GM19397 (cell line): ENCODE results near the gene SWSAP1.
"Not testable (repeated sequence)": the region's sequence is repeated elsewhere in the genome, so short reads cannot be mapped to it uniquely, and the experiment has no call there.

Experiments
- ATAC-seq: cut with Tn5 transposase; IDR thresholded peaks from one replicate; pipeline ENCODE4 v1.9.1; 2021; ENCODE audit warnings: mild to moderate bottlenecking, moderate library complexity; ENCODE audit not compliant: unreplicated experiment

Gene SWSAP1

DNA sequence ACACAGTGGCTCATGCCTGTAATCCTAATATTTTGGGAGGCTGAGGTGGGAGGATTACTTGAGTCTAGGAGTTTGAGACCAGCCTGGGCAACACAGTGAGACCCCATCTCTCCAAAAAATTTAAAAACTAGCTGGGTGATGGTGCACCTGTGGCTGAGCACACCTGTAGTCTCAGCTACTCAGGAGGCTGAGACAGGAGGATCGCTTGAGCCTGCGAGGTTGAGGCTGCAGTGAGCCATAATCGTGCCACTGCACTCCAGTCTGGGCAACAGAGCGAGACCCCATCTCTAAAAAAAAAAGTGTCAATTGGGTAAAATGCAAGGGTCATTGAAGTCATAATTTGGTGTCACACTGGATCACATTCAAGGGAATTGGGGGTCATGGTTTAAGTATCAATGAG lies 20.4 kb upstream of the SWSAP1 start:
- ATAC-seq, result not testable (repeated sequence)

DNA sequence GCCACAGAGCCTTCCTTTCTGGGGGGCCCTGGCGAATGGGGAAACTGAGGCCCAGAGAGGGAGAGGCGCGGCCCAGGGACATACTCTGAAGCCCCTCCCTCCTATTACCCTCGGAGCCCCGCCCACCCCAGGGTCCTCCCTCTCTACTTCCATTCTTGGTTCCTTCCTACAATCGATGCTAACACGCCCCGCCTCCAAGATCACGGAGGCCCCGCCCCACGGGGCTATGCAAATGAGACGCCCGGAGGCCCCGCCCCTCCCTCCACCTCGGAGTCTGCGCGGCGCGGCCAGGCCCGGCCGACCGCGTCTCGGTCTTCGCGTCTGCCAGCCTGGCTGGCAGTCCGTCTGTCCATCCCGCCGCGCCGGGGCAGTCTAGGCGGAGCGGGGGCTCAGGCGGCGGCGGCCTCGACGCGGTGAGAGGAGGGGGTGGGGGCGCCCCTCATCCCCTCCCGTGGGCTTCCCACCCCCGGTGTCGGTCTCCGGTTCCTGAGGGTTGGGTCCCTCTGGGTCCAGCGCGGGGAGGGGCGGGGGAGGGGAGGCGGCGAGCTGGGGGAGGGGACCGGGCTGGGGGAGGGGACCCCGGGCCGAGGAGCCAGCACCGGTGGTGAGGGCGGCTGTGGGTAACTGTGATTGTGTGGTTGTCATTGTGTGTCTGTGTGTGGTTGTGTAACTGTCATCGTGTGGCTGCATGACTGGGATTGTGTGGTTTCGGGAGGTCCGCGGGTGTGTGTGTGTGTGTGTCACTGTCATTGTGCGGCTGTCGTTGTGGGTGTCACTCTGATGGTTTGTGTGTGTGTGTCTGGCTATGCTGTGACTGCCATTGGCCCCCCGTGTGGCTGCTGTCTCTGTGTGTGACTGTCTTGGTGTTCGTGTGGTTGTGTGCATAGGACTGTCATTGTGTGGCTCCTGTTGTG lies 19.0 kb upstream of the SWSAP1 start, which contains the start of gene PLPPR2:
TSS of gene PLPPR2 (plus strand) at position 273 of the 914 bp plus-strand sequence. CDS start 2,242 bp downstream, outside the sequence.
- ATAC-seq, result peak; percentile 68

DNA sequence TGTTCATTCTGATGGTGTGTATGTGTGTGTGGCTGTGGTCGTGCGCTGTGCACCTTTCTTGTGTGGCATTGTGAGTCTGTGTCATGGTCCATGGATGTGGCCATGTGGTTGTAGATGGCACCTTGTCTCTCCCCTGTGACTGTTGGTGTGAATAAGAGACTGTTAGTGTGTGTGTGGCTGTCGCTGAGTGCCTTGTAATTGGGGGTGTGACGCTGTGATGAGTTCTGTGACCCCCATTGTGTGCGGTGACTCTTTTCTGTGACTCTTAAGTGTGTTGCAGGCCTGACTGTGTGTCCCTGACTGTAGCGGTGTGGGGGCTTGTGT lies 18.4 kb upstream of the SWSAP1 start:
- no peak for ATAC-seq

DNA sequence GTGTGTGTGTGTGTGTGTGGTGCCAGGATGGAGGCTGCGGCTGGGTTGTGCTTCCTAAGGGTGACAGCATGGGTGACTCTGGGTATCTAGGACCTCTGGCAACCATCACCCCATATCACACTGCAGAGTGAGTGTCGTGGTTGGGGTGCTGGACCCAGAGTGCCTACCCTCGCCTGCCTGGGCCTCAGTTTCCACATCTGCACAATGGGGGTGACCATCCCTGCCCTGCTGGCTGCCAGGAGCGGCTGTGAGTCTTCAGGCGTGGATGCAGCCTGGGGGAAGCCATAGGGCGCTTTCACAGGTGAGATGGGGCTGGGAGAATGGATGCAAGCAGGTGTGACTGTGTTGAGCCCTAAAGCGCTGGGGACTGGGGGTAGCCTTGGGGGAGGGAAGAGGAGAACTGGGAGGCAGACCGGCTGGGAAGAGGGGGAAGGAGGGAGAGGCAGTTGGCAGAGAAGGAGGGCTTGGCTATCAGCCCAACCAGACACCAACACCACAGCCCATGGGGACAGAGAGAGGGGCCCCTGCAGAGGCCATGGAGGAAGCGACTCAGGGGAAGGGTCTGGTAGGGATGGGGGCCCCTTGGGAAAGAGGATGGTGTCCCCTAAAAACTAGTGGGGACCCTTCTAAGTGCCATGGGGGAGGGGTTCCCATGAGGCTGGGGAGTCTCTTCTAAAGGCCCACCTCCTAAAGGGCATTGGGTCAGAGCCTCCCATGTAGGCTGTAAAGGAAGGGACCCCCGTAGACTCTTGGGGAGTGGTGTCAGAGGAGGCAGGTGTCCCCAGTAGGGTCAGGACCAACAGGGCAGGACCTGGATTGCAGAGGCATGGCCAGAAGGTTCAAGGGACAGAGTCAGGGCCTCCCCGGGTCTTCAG lies 17.6 kb upstream of the SWSAP1 start:
- ATAC-seq, result no peak

DNA sequence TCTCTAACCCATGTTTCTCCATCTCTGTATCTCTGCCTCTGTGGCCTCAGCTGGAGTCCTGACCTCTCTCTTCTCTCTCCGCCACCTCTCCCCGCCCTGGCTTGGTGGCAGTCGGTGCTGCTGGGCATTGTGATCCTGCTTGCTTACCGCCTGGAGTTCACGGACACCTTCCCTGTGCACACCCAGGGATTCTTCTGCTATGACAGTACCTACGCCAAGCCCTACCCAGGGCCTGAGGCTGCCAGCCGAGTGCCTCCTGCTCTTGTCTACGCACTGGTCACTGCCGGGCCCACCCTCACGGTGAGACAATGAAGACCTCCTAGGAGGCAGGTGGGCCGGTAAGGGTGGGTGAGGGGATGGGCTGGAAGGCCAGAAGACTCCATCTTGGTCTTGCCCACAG lies 15.0 kb upstream of the SWSAP1 start:
- no peak for ATAC-seq

DNA sequence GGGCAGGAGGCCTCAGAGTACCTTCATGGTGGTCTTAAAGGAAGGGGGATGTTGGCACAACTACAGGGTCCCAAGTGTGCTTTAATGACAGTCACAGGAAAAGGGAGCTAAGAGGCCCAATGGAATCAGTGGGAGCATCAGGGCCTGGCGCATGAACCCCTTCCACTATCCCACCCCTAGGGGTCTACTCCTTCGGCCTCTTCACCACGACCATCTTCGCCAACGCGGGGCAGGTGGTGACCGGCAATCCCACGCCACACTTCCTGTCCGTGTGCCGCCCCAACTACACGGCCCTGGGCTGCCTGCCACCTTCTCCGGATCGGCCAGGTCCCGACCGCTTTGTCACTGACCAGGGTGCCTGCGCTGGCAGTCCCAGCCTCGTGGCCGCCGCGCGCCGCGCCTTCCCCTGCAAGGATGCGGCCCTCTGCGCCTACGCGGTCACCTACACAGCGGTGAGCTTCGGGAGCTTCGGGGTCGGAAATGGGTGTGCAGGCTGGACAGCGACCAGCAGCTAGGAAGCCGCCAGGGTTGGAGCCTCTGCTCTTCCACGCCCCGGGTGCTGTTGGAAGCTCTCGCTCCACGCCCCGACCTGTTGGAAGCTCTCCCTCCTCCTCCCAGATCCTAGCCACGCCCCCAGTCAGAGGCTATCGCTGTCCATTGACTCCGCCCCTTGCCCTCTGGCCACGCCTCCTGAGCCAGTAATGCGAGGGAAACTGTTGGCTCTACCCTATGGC lies 13.3 kb upstream of the SWSAP1 start:
- ATAC-seq, result no peak

DNA sequence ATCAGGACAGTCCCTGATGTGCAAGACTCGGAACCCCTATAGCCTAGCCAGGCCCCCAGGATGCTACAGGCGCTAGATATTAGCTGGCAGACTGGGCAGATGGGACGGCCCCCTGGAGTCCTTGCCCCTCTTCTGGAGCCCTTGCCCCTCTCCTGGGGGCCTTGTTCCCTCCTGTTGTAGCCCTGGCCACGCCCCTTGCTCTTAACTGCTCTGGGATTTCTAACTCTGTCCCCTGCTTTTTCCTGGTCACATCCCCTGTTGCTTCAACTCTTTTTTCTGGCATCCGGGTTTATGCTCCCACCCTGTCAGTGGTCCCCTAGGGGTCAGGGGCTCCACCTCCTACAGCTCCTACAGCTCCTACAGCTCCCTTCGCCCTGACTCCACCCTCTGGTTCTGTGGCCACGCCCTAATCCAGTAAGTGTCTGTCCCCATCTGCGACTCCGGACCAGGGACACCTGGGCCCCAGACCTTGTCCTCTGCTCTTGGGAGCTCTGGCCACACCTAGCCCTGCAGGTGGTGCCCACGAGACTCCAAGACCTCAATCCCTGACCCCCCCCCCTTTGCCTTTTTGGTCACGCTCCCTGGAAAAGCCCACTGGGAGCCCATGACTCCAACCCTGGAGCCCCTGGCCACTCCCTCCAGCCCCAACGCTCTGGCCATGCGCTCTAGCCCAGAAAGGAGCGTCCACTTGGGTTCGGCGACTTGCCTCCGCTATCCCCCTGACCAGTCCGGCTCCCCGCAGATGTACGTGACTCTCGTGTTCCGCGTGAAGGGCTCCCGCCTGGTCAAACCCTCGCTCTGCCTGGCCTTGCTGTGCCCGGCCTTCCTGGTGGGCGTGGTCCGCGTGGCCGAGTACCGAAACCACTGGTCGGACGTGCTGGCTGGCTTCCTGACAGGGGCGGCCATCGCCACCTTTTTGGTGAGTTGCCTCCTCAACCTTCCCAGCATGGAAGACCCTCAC lies 12.4 kb upstream of the SWSAP1 start:
- ATAC-seq, result no peak

DNA sequence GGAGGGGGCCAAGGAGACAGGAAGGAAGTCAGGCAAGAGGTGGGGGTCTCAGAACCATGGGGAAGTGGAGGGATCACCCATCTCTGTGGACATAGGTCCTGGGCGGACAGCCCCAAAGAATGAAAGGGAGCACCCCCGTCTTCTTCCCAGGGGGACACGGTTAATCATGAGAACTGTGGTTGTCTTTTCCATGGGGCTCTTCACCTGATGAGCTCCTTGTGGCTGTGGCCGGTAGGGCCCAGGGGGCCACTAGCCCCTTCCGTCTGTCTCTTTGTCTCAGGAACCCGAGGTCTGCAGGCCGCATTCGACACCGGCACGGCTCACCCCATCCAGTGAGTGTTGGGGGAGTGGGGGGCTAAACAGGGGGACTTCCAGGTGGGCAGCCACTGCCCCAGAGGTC lies 10.6 kb upstream of the SWSAP1 start:
- no peak for ATAC-seq

DNA sequence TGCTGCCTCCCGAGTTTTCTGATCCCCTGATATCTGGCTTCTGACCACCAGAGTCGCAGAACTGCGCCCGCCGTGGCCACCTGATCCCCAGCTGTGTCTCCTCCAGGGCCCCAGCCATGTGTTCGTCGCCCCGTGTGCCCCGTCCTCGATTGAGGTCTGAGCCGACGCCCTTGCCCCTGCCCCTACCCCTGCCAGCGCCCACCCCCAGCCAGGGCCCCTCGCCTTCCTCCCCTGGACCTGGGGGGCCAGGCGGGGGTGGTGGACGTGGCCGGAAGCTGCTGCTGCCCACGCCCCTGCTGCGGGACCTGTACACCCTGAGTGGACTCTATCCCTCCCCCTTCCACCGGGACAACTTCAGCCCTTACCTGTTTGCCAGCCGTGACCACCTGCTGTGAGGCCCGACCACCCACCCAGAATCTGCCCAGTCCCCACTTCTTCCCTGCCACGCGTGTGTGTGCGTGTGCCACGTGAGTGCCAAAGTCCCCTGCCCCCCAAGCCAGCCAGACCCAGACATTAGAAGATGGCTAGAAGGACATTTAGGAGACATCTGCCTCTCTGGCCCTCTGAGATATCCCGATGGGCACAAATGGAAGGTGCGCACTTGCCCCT lies 10.1 kb upstream of the SWSAP1 start:
- ATAC-seq, result no peak

DNA sequence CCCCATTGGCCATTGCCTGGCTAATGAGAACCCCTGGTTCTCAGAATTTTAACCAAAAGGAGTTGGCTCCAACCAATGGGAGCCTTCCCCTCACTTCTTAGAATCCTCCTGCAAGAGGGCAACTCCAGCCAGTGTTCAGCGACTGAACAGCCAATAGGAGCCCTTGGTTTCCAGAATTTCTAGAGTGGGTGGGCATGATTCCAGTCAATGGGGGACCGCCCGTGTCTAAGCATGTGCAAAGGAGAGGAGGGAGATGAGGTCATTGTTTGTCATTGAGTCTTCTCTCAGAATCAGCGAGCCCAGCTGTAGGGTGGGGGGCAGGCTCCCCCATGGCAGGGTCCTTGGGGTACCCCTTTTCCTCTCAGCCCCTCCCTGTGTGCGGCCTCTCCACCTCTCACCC lies 9.5 kb upstream of the SWSAP1 start:
- ATAC-seq, result no peak

DNA sequence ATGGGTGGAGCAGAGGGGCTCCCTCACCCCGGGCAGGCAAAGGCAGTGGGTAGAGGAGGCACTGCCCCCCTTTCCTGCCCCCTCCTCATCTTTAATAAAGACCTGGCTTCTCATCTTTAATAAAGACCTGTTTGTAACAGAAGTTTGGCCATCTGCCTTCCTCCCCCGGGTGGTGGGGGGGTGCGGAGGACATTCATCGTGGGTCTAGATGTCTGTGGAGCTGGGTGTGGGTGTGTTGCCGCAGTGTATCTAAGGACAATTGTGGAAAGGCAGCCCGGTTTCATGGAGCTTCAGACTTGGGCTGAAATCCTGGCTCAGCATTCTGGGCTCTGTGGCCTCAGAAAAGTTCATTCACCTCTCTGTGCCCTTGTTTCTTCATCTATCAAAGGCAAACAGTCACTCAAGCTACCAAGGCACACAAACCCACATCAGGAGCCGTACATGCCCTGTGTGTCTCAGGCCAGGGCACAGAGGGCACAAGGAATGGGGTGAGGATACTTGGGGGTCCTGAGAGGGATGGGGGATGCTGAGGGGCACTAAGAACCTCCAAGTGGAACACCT lies 8.8 kb upstream of the SWSAP1 start:
- ATAC-seq, result no peak

DNA sequence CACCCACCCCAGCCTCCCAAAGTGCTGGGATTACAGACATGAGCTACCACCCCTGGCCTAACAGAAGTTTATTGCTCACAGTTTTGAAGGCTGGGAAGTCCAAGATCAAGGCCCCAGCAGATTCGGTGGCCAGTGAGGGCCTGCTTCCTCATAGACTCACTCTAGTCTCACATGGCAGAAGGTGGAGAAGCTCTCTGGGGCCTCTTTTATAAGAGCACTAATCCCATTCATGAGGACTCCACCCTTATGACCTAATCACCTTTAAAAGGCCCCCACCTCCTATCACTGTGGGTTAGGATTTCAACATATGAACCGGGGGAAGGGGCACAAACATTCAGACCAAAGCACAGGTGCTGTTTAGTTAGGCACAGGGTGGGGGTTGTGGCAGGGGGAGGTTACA lies 6.9 kb upstream of the SWSAP1 start:
- ATAC-seq, result no peak

DNA sequence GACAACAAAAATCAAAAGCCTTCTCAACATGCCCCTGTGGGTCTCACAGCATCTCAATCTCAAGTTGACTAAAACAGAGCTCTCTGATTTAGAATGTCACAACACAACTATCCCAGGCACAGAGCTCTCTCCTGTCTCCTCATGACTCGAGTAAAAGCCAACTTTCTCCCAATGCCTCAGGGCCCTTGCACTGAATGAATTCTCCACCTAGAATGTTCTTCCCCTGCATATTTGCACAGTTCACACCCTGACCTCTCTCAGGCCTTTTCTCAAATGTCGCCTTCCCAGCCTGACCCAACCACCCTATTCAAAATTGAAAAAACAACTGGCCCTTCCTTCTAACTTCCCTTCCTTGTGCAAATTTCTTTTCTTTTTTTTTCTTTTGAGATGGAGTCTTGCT lies 3.7 kb upstream of the SWSAP1 start:
- ATAC-seq, result no peak

DNA sequence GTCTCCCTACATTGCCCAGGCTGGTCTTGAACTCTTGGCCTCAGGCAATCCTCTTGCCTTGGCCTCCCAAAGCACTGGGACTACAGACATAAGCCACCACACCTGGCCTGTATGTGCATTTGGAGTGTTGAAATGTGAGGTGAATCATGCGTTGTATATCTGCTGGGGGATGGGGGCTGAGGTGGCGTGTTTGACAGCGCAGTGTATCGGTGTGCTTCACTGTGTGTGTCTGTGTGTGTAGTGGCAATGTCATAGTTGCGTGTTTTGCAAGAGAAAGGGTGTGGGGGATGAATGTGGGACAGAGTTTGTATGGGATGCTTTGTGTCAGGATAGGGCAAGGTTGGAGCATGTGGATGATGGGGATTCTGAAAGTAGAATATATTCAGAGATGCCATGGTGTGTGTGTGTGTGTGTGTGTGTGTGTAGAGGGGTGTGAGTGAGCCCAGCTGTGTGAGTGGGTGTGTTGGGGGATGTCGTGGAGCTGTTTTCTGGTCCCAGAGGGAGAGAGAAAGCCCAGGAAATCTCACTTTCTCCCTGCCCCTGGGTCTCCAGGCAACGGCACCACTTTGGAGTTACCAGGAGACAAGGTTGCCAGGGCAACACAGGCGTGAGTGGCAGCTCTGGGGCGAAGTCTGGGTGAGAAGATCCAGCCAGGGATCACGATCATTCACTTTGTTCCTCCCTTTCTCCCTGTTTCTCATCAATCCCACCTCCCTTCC lies 1.1 kb upstream of the SWSAP1 start:
- ATAC-seq, result no peak

DNA sequence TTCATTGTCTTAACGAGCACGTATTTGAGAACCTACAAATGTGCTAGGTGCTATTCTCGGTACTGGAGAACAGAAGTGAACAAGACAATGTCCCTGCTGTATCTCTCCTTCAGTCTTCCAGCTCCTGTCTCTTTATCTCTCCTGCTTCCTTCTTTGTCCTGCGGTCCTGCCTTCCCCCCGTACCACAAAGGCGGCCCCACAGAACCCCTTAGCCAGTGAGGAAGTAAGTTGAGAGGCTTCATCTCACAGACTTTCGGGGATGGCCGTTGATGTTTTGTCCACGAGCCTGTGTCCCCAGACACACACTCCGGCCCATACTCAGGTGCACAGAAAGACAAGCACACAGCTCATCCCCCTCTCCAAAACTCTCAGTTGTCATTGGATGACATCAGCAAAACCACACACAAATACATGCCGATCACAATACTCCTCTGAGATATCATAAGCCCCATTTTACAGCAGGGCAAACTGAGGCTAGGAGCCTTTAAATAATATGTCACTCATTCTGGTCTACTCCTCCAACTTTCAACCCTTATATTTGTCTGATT lies 507 bp upstream of the SWSAP1 start:
- ATAC-seq, result no peak

DNA sequence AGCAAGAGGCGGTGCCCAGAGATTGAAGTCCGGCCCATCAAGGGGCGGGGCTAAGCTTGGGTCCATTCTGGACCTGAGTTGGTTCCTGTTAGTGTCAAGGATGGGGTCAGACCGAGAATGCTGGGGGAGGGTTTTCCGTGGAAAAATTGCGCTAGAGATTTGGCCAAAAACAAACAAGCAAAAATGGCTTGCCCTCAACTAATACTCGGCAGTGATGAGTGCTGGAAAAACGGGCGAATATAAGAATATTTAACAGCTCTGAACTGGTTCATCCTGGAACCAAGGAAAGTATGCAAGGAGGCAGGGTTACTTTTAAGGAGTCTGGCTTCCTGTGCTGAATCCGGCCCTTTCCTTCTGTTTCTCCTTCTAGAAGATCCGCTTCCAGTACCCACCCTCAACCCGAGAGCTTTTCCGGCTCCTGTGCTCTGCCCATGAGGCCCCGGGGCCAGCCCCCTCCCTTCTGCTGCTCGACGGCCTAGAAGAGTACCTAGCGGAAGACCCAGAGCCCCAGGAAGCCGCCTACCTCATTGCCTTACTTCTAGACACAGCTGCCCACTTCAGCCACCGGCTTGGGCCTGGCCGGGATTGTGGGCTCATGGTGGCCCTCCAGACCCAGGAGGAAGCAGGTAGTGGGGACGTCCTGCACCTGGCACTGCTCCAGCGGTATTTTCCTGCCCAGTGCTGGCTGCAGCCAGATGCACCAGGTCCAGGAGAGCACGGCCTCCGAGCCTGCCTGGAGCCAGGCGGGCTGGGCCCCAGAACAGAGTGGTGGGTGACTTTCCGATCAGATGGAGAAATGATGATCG lies 880 bp downstream of the SWSAP1 start:
- ATAC-seq, result no peak

DNA sequence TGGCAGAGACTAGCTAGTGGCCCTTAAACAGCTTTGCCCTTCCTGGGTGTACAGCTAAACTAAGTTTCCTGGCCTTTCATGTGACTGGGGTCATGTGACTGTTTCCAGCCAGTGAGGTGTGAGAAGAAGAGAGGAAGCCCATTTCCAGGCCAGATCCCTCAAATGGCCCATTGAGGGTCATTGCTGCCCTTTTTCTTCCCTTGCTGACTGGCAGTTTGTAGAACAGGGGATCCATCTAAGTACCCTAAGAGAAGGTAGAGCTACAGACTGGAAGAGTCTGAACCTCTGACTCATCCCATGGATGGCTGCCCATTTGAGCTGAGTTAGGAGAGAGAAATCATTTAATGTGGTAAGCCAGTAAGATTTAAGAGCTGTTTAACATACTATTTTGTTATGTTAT lies 2.8 kb downstream of the SWSAP1 start:
- no peak for ATAC-seq

DNA sequence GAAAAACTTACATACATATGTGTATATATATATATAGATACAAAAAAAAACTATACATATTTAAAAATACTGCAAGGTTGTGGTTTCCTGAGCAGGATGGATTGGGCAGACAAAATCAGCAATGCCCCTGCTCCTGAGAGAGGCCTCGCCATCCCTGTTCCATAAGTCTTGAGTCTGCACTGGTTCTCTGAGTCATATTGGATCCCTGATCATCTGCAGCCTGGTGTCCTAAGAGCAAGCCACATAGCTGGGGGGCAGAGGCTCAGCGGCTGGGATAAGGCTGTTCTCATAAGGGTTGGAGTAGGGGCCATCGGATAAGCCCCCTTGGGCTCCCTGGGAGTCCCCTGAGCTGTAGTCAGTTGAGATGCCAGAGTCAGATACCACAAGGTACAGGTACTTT lies 3.3 kb downstream of the SWSAP1 start:
- no peak for ATAC-seq
